Iris pigment epithelial cell (primary cell): ENCODE data around the gene RASD2.

Source experiments
- DNase-seq: peaks from one replicate; pipeline ENCODE4 v3.0.0-alpha.2; 2011; ENCODE audit warnings: low read depth

Gene RASD2

DNA sequence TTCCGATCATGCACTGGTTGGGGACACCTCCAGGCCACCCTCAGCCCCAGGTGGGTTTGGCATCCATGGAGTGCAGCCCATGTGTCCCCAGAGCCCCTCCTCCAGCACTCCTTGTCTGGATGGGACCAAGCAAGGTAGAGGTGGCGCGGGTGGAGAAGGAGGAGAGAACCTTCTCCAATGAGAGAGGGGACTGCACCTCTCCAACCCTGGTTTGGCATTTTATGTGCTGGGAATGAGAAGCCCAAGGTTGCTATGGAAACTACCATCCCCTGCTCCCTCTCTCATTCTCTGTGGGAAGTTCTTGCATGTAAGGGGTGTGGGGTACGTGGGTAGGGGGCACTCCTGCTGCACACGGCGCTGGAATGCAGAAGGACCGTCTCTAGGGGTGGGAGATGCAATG is 21.8 kb upstream of the RASD2 start:
- no peak for DNase-seq

GRCh38 chr22:35519306-35520000 is 21.2 kb upstream of the RASD2 start:
- no peak for DNase-seq

GRCh38 chr22:35521358-35522224 is 19.0 kb upstream of the RASD2 start:
- no peak for DNase-seq

DNA sequence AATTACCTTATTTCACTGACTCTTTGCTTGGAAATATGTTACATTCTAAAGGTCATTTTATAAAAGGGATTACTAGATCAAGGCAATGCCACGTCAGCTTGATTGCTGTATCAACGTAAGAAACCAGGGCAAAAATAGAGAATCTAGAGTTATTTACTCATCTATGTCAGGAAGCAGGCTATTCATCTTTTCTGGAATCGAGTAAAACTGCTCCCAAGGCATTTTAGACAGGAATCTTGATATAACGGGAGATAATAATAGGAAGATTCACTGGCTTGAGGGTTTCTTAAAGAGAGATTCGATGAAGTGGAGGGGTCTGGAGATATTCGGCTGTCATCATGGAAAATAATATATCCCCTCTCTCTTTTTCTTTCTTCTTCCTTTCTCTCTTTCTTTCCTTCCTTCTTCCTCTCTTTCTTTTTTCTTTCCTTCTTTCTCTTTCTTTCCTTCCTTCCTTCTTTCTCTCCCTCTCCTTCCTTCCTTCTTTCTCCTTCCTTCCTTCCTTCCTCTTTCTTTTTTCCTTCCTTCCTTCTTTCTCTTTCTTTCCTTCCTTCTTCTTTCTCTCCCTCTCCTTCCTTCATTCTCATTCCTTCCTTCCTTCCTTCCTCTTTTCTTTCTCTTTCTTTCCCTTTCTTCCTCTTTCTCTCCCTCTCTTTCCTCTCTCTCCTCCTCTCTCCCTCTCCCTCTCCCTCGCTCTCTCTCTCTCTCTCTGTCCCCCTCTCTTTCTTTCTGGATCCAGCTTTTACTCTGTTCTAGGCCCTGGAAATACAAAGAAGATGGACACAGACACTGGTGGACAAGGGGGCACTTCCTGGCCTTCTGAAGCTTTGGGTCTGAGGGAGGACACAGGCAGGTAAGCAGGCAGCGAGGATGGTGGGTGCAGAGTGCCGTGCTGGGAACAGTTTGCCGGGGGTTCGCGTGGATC is 18.1 kb upstream of the RASD2 start:
- no peak for DNase-seq

DNA sequence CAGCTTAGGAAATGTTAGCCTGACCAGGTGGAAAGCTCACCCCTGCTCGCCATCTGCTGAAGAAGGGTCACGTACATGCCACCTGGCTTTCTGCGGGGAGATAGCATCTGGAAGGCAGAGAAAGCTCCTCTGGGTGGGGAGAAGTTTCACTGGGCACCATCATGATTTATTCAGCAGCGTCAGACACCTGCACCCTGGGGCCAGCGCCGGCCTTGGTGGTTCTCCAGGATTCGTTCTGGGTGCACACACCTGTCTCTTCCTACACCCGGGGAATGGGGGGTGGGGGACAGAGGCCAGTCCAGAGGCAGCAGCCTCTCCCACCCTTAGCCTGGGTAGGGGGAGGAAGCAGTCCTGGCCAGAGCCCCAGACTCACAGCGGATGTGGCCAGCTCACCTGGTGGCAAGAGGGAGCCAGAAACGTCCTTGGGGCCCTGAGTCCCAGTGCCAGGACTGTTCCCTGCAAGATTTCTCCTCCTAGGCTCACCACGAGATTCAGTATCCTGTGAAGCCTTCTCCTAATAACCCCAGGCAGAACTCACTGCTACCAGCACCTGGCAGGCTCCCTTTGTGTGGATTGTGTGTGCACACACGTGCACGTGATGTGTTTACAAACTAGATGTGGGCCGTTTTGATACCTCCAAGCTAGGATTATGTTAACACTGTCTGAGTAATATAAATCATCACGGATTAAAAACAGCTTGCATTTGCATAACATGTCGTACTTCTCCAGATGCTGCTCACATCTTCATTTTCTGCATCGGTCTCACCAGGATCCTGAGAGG is 17.3 kb upstream of the RASD2 start:
- DNase-seq: no peak

DNA sequence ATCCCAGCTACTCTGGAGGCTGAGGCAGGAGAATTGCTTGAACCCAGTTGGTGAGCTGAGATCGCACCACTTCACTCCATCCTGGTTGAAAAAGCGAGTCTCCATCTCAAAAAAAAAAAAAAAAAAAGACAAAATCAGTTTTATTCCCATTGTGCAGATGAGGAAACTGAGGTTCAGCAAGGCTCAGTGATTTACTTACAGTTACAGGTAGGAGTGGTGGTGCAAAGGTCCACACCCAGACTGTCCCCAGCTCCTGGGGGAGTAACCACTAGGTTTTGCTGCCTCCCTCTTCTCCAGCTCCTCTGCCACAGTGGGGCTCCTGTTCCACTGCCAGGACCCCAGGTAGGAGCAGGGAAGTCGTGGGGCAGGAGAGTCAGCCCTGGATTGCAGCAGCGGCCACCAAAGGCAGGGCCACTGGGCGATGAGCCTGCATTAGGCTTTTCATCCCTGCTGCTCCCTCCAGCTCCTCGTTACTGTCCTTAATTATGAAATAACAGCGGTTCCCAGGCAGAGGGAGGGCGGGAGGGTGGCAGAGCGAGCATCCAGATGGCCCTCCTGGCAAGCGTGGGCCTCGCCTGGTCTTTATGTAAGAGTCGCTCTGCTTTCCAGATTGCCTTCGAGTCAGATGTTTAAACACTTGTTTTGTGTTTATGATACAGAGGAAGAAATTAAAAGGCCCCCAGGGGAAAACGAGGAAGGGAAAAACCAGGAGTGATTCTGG is 15.5 kb upstream of the RASD2 start:
- DNase-seq: no peak

GRCh38 chr22:35525687-35526332 is 14.8 kb upstream of the RASD2 start:
- no peak for DNase-seq

GRCh38 chr22:35526333-35526979 is 14.2 kb upstream of the RASD2 start:
- no peak for DNase-seq

DNA sequence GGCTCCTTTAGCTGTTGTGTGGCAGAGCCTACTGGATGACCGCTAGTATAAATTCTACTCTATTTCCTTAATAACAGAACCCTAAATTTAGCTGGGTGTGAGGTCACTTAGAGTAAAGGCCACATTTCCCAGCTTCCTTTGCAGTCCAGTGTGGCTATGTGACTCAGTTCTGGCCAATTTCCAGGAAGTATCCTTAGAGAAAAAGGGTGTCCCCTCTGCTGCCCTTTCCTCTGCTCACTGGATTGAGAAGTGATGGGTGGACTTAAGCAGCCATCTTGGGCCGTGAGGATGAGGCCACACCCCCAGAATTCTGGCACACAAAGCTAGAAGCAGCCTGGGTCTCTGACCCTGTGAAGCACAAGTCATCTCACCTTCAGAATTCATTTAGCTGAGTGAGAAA is 11.7 kb upstream of the RASD2 start:
- DNase-seq: no peak

DNA sequence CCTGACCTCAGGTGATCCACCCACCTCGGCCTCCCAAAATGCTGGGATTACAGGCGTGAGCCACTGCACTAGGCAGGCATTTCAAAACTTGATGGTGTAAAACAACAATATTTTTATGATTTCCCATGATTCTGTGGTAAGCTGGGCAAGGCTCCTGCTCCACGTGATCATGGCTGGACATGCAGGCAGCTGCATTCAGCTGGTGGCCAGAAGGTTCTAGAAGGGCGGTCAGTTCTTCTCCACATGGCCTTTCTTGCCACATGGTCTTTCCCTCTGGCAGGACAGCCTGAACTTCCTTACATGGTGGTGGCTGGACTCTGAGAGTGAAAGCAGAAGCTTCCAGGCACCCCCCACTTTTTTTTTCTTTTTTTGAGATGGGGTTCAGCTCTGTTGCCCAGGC is 9.9 kb upstream of the RASD2 start:
- no peak for DNase-seq

- no peak for DNase-seq
Measured at GRCh38 chr22:35531202-35531601, 9.4 kb upstream of the RASD2 start.

- no peak for DNase-seq
Measured at GRCh38 chr22:35531676-35532075, 9.0 kb upstream of the RASD2 start.

DNA sequence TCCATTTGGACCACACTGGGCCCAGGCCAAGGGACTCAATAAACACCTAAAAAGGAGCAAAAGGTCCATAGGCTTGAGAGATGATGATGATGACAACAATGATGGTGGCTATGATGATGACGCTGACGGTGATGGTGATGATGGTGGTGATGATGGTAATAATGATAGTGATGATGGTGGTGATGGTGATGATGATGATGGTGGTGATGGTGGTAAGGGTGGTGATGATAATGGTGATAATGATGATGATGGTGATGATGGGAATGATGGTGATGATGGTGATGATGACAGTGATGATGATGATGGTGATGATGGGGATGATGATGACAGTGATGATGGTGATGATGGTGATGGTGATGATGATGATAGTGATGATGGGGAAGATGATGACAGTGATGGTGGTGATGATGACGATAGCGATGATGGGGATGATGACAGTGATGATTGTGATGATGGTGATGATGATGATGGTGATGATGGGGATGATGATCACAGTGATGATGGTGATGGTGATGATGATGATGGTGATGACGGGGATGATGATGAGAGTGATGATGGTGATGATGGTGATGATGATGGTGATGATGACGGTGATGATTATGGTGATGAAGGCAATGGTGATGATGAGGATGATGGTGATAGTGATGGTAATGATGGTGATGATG is 7.1 kb upstream of the RASD2 start:
- no peak for DNase-seq

- DNase-seq: no peak
Measured at GRCh38 chr22:35534091-35534490, 6.5 kb upstream of the RASD2 start.

GRCh38 chr22:35537232-35537631 is 3.4 kb upstream of the RASD2 start:
- DNase-seq: no peak

DNA sequence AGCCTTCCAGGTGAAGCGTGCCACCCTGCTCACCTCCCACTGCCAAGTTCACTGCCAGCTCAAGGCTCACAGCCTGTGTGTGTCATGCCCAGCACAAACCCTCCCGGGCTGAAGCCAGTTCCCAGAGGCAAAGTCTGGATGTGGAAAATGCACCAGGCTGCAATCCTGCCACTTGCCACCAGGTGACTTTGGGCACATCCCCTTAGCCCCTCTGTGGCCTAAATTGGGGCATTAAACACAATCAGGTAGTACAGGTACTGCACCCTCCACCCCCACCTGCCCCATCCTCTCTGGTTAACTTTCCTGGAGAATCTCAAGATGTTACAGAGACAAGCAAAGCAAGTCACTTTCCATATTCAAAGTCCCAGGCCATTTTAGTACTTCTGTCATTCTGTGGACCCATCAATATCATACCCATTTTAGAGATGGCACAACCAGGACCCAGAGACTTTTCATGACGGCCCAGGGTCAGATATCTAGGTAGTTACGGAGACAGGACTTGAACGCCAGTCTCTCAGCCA is 1.8 kb upstream of the RASD2 start:
- no peak for DNase-seq

DNA sequence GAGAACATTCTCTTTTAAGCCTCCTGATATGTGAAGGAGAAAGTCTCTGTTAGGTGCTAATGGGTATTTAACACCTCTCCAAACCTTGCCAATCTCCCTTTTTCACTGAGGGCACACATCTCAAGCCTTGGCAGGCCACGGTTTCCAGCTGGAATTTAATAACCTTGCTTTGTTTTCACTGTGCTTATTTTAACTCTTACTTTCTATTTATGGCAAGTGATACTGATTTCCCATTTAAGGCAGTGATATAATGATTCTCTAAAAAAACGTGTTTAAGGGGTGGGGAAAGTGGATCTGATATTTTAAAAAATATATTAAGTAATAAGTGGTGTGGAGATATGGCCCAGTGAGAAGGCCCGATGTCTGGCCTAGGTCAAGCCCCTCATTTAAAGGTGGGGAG is 1.1 kb upstream of the RASD2 start:
- no peak for DNase-seq

DNA sequence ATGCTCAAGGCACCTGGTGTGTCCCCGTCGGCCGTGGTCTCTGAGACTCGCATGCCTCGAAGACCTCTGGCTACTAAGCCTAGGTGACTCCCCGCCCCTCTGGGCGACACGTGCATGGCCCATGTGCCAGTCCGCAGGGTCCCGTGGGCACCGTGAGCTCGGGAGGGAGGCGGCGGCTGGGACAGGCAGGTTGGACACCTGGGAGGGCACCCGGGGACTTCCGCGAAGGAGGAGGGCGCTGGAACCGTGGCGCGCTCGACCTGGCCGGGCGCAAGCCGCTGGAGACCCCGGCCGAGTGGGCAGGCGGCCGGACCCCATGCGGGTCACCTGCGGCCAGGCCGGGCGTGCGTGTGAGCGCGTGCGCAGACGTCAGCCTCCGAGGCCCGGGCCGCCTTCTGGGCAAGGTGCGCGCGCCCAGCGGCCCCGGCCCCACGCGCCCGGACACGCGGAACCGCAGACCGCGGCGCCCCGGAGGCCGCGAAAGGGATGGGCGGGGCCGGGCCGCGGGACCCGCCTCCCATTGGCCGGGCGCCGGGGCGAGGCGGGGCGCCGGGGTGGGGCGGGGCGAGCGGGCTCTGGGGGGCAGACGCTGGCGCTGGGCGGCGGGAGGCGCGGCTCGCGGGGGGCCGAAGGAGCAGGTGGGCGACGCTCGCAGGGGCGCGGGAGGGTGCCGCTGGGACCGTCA is 579 bp upstream of the RASD2 start:
- DNase-seq: peak; percentile 34
